Vagina (tissue), 2 donors: ENCODE results near the gene NID1. TPM values are rescaled to one million over a fixed set of nuclear protein-coding genes. Genes with fewer than 3 reads are reported as not detected.
A peak's percentile ranks its signal among the peaks of the same experiment; 100 is the strongest.

Experiments used
- DNase-seq, 2 donors: peaks; one replicate each; pipeline ENCODE4 v3.0.0-alpha.2; 2017; ENCODE audit errors: extremely low spot score in 2 of 2
- H3K27ac ChIP-seq: fragments of 200-600 bp; sonication (generic); one replicate; pipeline ENCODE4 v1.5.1; 2019
- H3K27me3 ChIP-seq: fragments of 200-600 bp; sonication (generic); one replicate; pipeline ENCODE4 v1.5.1; 2019
- H3K36me3 ChIP-seq, 2 donors: fragments of 200-600 bp; sonication (generic); one replicate each; pipeline ENCODE4 v1.5.1; 2017 to 2019
- H3K4me1 ChIP-seq: fragments of 200-600 bp; sonication (generic); one replicate; pipeline ENCODE4 v1.5.1; 2019
- H3K4me3 ChIP-seq, 2 donors: fragments of 200-600 bp; sonication (generic); 1 replicate in 1 of 2; 2 replicates in 1 of 2; pipeline ENCODE4 v1.5.1; 2016 to 2019
- H3K9me3 ChIP-seq: fragments of 200-600 bp; sonication (generic); one replicate; pipeline ENCODE4 v1.5.1; 2019
- POLR2A ChIP-seq, 2 donors: fragments of 450-650 bp; IDR thresholded peaks; one replicate each; pipeline ENCODE4 v1.6.1; 2017; ENCODE audit warnings: antibody characterized with exemption in 2 of 2, mild to moderate bottlenecking in 2 of 2, moderate library complexity in 2 of 2
- POLR2AphosphoS5 ChIP-seq, 2 donors: sonication (generic); formaldehyde crosslinking; IDR thresholded peaks; one replicate each; pipeline ENCODE4 v1.9.0; 2017; ENCODE audit warnings: antibody characterized with exemption in 2 of 2, mild to moderate bottlenecking in 2 of 2, low read depth in 1 of 2; ENCODE audit not compliant: insufficient read depth in 1 of 2
- intact Hi-C: fragments of 100-400 bp; cut with DNase I; formaldehyde crosslinking; loops from one replicate; pipeline ENCODE4 v1.15.1; 2023
- total RNA-seq: library from RNA; depleted of rRNA; stranded (reverse); fragments of >200 nt; gene quantifications from one replicate; pipeline ENCODE4 v1.2.3, GENCODE V29; 2016
- TF ChIP-seq, protein P1 (sequence below), 3 experiments: fragments of 450-650 bp in 2 of 3; fragments of 200-600 bp in 1 of 3; sonication (generic) in 1 of 3; IDR thresholded peaks; one replicate each; pipeline ENCODE4 v1.5.1; 2017 to 2019; ENCODE audit warnings: antibody characterized with exemption in 3 of 3, mild to moderate bottlenecking in 2 of 3, moderate library complexity in 2 of 3

Gene NID1
- total RNA-seq, 1 donor from 2014 or later, result 154 TPM

GRCh38 chr1:235945775-235946570 lies 118.9 kb downstream of the NID1 start:
- Histone ChIP-seq H3K4me1 (peaks cover 29% of the 10 kb centered on the region), H3K27ac (no peak overlapping the region), H3K4me3 (no peak overlapping the region), H3K36me3 (no peaks in the 10 kb centered on the region), H3K9me3 (no peaks in the 10 kb centered on the region), H3K27me3 (no peaks in the 10 kb centered on the region)
- intact Hi-C loops, result no loop called here
- DNase-seq, result peak in 1 of 2 donors; percentile 74
- TF ChIP-seq, protein P1, sequence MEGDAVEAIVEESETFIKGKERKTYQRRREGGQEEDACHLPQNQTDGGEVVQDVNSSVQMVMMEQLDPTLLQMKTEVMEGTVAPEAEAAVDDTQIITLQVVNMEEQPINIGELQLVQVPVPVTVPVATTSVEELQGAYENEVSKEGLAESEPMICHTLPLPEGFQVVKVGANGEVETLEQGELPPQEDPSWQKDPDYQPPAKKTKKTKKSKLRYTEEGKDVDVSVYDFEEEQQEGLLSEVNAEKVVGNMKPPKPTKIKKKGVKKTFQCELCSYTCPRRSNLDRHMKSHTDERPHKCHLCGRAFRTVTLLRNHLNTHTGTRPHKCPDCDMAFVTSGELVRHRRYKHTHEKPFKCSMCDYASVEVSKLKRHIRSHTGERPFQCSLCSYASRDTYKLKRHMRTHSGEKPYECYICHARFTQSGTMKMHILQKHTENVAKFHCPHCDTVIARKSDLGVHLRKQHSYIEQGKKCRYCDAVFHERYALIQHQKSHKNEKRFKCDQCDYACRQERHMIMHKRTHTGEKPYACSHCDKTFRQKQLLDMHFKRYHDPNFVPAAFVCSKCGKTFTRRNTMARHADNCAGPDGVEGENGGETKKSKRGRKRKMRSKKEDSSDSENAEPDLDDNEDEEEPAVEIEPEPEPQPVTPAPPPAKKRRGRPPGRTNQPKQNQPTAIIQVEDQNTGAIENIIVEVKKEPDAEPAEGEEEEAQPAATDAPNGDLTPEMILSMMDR (IDR thresholded peaks at IDR 0.05), result no peak
- no peak for TF ChIP-seq POLR2AphosphoS5 (IDR thresholded peaks at IDR 0.05; ENCODE audit: insufficient read depth in 1 of 2, low read depth in 1 of 2)
- TF ChIP-seq POLR2A (IDR thresholded peaks at IDR 0.05), result no peak

- Histone ChIP-seq H3K36me3 (no peaks in the 10 kb centered on the region), H3K27ac (peak overlapping the region; percentile 76), H3K4me1 (peaks cover 37% of the 10 kb centered on the region), H3K27me3 (no peaks in the 10 kb centered on the region), H3K4me3 (no peak overlapping the region), H3K9me3 (no peaks in the 10 kb centered on the region)
- intact Hi-C loops, result no loop called here
- DNase-seq, result peak in 1 of 2 donors; percentile 69
- TF ChIP-seq POLR2A (IDR thresholded peaks at IDR 0.05) (no peak), POLR2AphosphoS5 (IDR thresholded peaks at IDR 0.05; ENCODE audit: insufficient read depth in 1 of 2, low read depth in 1 of 2) (no peak)
- TF ChIP-seq, protein P1 (IDR thresholded peaks at IDR 0.05), result no peak
Measured at GRCh38 chr1:235943581-235944114, 121.2 kb downstream of the NID1 start.

DNA sequence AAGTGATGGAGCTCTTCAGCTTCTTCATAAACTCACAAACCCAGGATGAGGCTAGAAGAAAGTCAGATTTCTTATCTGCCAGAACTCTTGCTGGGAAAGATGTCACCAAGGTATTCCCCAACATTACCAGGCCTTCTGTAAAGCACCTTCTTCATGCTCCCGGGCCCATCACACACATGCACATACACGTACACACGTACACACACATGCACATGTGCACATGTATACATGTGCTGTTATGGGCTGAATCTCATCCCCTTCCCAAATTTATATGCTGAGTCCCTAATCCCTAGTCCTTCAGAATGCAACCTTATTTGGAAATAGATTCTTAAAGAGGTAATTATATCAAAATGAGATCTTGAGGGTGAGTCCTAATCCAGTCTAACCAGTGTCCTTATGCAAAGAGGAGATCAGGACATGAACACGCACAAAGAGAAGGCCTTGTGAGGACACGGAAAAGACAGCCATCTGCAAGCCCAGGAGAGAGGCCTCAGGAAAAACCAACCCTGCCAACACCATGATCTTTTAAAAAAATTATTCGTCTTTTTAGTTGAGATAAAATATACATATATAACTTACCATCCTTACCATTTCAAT lies 121.8 kb downstream of the NID1 start:
- H3K27ac ChIP-seq, result peak overlapping the region; percentile 76
- no peaks in the 10 kb centered on the region for H3K36me3 ChIP-seq
- no peaks in the 10 kb centered on the region for H3K27me3 ChIP-seq
- H3K9me3 ChIP-seq, result no peaks in the 10 kb centered on the region
- intact Hi-C loops, result no loop called here
- peaks cover 31% of the 10 kb centered on the region for H3K4me1 ChIP-seq
- DNase-seq, result no peak
- TF ChIP-seq POLR2AphosphoS5 (IDR thresholded peaks at IDR 0.05; ENCODE audit: insufficient read depth in 1 of 2, low read depth in 1 of 2) (no peak), POLR2A (IDR thresholded peaks at IDR 0.05) (no peak)
- TF ChIP-seq, protein P1 (IDR thresholded peaks at IDR 0.05), result no peak
- H3K4me3 ChIP-seq, result no peak overlapping the region

DNA sequence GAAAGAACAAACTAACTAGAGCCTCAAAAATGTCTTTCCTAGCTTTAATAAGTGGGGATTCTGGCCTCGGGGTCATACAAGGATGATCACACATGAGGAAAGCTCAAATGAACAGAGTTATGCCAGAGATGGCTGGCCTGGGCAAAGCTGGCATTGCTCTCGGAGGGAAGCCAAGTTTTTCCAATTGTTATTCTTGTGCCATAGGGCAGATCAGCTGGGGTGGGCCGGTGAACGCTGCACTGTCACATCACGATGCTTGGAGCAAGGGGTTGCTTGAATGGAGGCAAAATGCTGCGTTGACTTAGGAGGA lies 122.3 kb downstream of the NID1 start:
- no peaks in the 10 kb centered on the region for H3K9me3 ChIP-seq
- intact Hi-C loops, result no loop called here
- TF ChIP-seq, protein P1 (IDR thresholded peaks at IDR 0.05), result no peak
- TF ChIP-seq POLR2A (IDR thresholded peaks at IDR 0.05) (no peak), POLR2AphosphoS5 (IDR thresholded peaks at IDR 0.05; ENCODE audit: insufficient read depth in 1 of 2, low read depth in 1 of 2) (no peak)
- H3K4me3 ChIP-seq, result no peak overlapping the region
- H3K27ac ChIP-seq, result peak overlapping the region; percentile 76
- H3K27me3 ChIP-seq, result no peaks in the 10 kb centered on the region
- DNase-seq, result no peak
- no peaks in the 10 kb centered on the region for H3K36me3 ChIP-seq
- peaks cover 29% of the 10 kb centered on the region for H3K4me1 ChIP-seq
